HL-60 (cell line): Measurements from ENCODE around the gene FHAD1.
"Not testable (repeated sequence)": the region's sequence is repeated elsewhere in the genome, so short reads cannot be mapped to it uniquely, and the experiment has no call there.

Source experiments
- DNase-seq, 2 experiments: peaks; one replicate each; pipeline ENCODE4 v3.0.0-alpha.2; 2010 to 2020; ENCODE audit warnings: low read depth in 1 of 2, low spot score in 1 of 2
- H3K27ac ChIP-seq: fragments of 250-450 bp; sonication (Bioruptor Pico); replicated peaks from 2 replicates; pipeline ENCODE4 v1.5.1; 2020; ENCODE audit warnings: mild to moderate bottlenecking, moderate library complexity
- H3K27me3 ChIP-seq: fragments of 250-450 bp; sonication (Bioruptor Pico); 2 replicates; pipeline ENCODE4 v1.5.1; 2021; ENCODE audit warnings: mild to moderate bottlenecking, moderate library complexity; ENCODE audit not compliant: insufficient read depth, poor library complexity, severe bottlenecking
- H3K4me3 ChIP-seq: replicated peaks from 2 replicates; pipeline ENCODE4 v1.5.1; 2011; ENCODE audit warnings: mild to moderate bottlenecking, control low read depth, low read length; ENCODE audit not compliant: insufficient read depth
- CTCF ChIP-seq: IDR thresholded peaks from one replicate; pipeline ENCODE4 v1.5.1; 2011; ENCODE audit warnings: low read length, control low read depth, inconsistent platforms; ENCODE audit not compliant: insufficient read depth
- GABPA ChIP-seq: IDR thresholded peaks from 2 replicates; pipeline ENCODE4 v1.6.1; 2012; ENCODE audit warnings: low read depth
- POLR2AphosphoS5 ChIP-seq: IDR thresholded peaks from 2 replicates; pipeline ENCODE4 v1.6.1; 2012; ENCODE audit warnings: low read depth
- REST ChIP-seq: IDR thresholded peaks from 2 replicates; pipeline ENCODE4 v1.6.1; 2012; ENCODE audit warnings: low read depth; ENCODE audit not compliant: insufficient replicate concordance
- SPI1 ChIP-seq: IDR thresholded peaks from 2 replicates; pipeline ENCODE4 v1.6.1; 2012; ENCODE audit warnings: low read depth, mild to moderate bottlenecking, borderline replicate concordance

The FHAD1 gene

GRCh38 chr1:15290382-15290781 is 43.4 kb downstream of the FHAD1 start:
- DNase-seq, result no peak
- no peak overlapping the region for H3K27ac ChIP-seq

GRCh38 chr1:15295696-15296095 is 48.7 kb downstream of the FHAD1 start:
- Histone ChIP-seq H3K27ac (no peak overlapping the region), H3K4me3 (no peak overlapping the region), H3K27me3 (no peaks in the 10 kb centered on the region)
- TF ChIP-seq POLR2AphosphoS5, result no peak
- TF ChIP-seq GABPA, result no peak
- no peak for TF ChIP-seq REST
- TF ChIP-seq SPI1, result no peak
- DNase-seq, result no peak

More at GRCh38 chr1:15290382-15290781, 43.4 kb downstream of the FHAD1 start:
- Histone ChIP-seq H3K4me3 (no peak overlapping the region), H3K27me3 (no peaks in the 10 kb centered on the region)
- no peak for TF ChIP-seq REST
- TF ChIP-seq SPI1, result no peak
- TF ChIP-seq GABPA, result no peak
- no peak for TF ChIP-seq POLR2AphosphoS5
- TF ChIP-seq CTCF, result no peak

GRCh38 chr1:15296585-15297321 is 49.7 kb downstream of the FHAD1 start:
- Histone ChIP-seq H3K27ac (no peak overlapping the region), H3K27me3 (no peaks in the 10 kb centered on the region), H3K4me3 (no peak overlapping the region)
- DNase-seq, result peak in 1 of 2 experiments; percentile 42
- TF ChIP-seq GABPA (no peak), POLR2AphosphoS5 (no peak), CTCF (no peak), SPI1 (no peak), REST (no peak)

- not testable (repeated sequence) for H3K27me3 ChIP-seq, H3K4me3 ChIP-seq, H3K27ac ChIP-seq, DNase-seq
Observed at GRCh38 chr1:15297975-15298374, 51.0 kb downstream of the FHAD1 start.
